HG03097 (cell line): ENCODE data around the gene ACTL7B.
"Not testable (repeated sequence)": the region's sequence is repeated elsewhere in the genome, so short reads cannot be mapped to it uniquely, and the experiment has no call there.

Source experiments
- ATAC-seq: cut with Tn5 transposase; IDR thresholded peaks from one replicate; pipeline ENCODE4 v1.9.1; 2021; ENCODE audit not compliant: unreplicated experiment, low FRiP score

Gene ACTL7B

DNA sequence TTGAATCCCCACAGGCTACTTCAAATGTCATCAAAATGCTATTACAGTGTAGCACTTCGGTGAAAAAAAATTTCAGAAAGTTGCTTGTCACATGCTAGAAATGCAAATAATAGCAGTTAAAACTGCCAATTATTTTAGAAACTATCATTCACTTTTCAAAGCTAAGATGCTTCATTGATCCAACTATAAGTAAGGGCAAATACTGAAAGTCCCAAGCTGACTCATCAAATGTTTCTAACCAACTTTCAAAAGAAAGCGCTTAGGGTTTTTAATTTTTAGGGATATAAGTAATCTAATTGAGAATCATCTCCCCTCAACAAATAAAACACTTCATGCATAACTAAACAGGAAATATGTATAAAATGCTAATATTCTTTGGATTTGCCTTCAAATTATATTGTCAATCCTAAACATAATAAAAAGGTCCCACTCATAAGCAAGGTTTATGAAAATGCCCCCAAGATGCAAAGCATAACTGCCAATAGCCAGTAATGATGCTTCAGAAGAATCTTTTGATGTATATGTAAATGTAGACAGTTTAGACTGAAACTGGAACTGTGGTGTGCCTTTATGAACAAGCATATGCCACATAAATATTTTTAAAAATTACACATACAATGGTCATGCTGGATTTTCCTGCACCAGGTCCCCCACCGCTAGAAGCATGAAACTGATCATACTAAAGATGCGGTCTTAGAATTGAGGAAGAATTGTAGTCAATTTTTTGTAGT, 18.4 kb upstream of the ACTL7B start:
- ATAC-seq = no peak

DNA sequence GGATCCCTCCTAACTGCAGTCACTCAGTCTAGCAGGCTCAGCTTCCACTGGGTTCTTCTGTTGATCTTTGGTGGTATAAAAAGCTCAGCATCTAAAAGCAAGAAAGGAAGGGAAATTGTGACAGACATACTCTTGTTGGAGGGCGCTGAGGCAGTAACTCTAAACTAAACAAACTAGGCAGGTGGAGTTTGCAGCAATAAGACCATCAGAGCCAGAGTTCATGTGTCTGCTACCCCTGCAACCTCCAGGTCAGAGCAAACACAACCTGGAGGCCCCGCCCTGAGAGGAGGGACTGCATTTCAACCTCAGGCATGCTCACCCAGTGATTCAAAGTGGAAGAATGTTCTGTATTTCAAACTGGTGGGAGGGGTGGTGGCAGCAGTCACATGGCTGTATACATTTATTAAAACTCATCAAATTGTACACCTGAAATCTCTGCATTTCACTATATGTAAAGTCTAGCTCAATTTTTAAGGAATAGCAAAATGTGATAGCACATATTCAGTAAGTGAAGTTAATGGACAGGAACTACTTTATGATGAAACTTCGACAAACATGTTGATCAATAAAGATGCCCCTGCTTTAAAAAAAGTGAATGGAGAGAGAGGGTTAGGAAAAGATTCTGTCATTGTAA, 13.4 kb upstream of the ACTL7B start:
- no peak for ATAC-seq

DNA sequence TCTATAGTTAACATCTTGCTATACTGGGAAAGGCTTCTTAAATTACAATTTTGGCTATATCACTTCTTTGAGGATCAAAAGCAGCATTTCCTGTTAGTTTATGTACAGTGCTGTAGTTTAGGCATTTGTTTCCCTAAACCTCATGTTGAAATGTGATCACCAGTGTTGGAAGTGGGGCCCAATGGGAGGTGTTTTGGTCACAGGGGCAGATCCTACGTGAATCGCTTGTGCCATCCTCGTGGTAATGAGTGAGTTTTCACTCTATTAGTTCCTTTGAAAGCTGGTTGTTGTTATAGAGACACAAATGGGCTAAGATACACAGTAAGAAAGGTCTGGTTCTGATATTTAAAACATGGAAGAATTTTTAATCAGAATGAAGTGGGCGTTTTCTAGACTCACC, 12.0 kb upstream of the ACTL7B start:
- no peak for ATAC-seq

DNA sequence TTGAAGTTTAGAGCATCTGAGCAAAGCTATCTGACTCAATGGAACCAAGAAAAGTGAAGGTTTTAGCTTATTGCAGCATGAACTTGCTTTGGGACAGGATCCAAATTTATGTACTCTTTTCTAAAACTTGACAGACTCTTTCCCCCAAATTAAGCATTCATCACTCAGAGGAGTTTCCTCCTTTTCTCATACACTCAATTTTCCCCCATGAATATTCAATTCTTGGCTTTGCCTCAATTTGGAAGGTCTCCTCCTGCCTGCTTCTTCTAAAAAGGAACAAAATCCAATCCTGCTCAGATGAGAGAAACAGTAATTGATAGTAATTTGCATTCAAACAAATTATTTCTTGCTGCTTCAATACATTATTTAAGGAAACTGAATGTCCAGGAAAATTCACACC, 11.3 kb upstream of the ACTL7B start:
- ATAC-seq = no peak

DNA sequence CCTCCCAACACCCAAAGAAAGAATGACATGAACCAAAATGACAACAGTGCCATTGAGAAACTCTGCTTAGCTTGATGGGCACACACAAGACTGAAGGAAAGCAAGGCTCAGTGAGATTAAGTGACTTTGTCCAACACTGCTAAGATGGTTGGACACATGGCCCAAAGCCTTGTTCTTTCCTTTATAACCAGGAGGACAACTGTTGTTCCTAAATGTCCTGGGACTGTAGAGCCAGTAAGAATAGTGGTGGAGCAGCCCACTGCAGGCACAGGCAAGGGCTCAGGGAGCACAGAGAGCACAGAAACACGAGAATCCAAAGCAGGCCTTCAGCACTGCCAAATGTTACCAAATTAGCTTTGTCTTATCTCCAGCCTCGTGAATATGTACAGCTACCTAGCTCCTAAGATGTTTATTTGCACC, 10.2 kb upstream of the ACTL7B start:
- ATAC-seq = no peak

DNA sequence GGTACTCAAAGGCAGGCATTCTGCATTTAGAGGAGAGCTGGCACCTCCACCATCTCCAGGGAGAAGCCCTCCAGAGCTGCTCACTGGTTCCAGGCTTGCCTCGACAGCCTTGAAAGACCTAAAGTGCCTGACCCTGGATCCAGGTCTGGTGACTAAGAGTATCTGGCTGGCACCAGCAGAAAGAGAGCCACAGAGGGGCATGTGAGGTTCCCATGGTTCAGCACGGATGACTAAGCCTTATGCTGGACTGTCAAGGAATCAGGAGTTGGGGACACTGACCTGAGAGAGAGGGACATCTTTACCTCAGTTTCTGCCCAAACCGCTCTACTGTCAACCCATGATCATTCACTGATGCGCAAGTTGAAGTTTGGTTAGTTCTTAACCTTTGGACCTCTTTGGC, 9.3 kb upstream of the ACTL7B start:
- ATAC-seq = no peak

DNA sequence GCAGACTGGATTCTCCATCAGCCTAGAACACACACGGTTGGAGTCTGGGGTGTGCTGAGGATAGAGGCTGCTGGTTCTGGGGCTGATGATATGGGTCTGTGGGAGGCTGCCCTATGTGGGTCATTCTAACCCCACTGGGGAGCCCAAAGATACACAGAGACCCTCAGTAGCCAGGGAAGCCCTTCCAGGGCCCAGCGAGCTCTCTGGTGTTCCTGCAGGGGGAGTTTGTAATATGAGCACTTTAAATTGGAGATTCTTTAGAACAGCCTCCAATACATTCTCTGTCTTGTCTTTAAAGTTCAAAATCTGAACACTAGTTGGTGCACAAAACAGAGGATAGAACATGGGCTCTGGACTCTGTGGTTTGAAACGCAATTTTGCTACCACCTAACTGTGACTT, 8.7 kb upstream of the ACTL7B start:
- ATAC-seq = no peak

DNA sequence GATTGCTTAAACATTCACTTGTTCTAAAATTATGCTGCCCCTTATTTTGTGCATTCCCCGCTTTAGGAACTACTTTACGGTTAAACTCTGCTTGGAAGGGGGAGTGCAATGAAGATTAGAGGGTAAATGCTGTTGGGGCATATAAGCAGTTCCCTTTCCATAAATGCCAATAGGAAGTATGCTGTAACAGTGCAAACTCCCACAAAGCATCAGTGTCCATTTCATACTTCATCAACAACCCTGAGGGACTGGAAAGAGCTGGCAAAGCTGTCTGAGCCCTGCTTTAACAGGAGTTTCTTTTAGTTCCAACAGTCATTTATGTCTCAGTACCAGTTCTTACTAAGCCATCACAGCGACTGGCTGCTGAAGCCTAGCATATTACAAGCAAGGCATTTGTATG, 8.1 kb upstream of the ACTL7B start:
- no peak for ATAC-seq

DNA sequence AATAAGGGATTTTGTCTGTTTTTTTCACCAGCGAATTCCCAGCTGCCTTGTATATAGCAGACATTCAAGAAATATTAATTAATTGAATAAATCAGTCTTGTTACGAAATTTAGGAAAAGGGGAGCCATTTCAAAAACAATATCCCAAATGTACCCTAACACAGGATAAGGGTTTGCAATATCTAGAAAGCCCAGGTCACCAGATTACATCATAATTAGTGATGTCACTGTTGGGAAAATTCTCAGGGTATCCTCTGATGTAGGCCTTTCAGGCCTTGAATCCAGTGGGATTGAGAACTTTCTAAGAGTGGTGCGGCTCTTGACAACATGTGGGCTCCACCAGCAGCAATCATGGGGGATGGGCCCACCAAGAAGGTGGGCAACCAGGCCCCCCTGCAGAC, 6.2 kb upstream of the ACTL7B start, which contains the start of gene ACTL7A:
TSS of gene ACTL7A (plus strand) at position 270 of the 400 bp plus-strand sequence. CDS start at position 327, 57 bp downstream.
- ATAC-seq = no peak

DNA sequence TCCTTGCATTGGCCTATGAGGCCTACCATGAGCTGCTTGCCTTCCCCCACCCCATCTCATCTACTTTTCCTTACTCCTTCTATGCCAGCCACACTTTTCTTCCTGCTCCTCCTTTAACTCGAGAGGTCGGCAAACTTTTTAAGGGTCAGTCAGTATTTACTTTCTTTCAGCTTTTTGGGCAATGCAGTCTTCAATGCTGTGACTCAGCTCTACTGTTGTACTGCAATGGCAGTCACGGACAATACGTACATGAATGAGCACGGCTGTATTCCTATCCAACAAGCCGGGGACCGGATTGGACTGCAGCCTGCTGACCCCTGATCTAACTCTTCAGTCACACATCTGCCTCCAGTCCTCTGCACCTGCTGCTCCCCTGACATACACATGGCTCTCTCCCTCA, 5.7 kb upstream of the ACTL7B start:
- no peak for ATAC-seq

DNA sequence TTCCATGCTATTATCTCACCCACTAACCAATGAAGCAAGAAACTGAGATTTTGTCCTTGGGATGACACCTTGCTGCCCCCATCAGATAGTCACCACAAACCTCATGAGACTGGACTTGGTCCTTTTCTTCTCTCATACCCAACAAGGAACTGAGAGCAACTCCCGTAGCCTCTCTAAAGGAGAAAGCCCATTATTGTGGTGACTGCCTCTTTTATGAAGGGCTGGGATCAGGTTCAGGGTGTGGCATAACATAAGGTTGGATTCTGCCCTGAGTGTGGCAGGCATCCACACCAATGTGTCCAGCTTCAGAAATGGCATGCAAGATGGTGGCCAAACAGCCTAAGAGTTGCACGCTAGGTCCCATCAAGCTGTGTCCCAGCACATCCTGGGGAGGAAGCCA, 5.0 kb upstream of the ACTL7B start:
- no peak for ATAC-seq

DNA sequence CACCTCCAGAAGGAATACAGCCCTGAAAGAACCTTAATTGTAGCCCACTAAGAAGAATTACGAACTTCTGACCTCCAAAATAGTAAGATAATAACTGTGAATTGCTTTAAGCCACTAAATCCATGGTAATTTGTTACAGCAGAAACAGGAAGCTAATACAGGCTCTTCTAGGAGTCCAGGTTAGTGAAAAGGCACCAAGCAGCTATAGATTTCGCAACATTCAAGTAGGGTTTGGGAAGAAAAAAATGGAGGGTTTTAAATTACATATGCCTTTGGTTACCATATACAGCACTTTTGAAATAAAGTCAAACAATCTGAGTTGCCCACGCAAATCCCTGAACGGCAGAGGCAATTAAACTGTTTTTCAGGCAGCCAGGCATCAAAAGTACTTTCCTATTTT, 4.6 kb upstream of the ACTL7B start:
- ATAC-seq = no peak

DNA sequence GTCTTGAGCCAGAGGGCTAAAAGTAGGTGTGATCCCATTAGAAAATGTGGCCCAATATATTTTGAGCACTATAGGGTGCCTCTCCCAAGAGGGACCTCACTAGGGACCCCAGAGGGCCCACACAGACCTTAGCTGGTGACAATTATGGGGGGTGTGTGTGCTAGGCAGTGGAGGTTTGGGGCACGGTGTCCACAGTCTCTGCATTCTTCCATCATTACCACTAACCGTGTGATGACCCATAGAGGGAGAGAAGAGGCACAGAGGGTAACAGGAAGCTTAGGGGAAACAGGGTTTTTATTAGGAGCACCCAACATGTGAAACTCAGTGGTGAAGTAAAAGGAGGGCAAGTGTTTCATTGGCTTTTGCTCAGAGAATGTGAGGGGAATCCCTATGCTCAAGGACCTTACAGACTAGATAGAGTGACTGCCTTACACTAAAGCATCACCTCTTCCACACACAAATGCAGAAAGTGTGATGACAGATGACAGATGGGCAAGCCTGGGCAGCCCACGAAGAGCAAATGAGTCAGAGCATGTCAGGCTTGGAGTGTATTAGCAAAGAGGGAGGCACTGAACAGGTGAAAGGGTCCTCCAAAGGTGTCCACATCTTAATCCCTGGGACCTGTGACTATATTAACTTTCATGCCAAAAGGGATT, 3.8 kb upstream of the ACTL7B start:
- no peak for ATAC-seq

DNA sequence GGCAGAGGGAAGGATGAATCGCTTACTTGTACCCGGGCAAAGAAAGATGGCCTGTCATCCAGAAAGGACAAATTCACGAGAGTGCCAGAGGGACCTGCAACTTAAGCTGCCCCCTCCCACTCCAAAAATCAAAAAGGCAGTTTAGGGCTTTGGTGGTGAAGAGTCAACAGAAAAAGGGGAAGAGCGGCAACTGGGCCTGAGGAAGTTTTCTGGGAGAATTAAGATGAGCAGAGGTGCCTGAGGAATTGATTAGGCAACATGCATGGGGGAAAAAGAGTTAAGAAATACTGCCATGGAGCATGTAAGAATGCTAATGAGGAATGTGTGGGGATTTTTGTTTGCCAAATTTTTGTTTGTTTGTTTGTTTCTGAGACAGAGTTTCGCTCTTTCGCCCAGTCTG, 1.8 kb upstream of the ACTL7B start:
- ATAC-seq = no peak

DNA sequence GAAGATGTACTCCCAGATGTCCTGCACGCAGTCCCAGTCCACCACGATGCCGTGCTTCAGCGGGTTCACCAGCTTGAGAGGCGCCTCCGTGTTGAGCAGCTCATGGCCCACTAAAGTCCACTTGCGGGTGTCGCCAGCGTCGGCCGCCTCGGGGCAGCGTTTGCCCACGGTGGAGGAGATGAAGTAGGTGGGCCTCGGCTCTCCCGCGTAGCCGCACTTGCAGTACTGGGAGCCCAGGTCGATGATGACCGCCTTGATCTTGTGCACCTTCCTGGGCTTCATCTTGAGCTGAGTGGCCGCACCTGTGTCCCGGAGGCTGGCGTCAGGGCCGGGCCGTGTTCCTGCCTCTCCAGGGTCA, 278 bp downstream of the ACTL7B start:
- no peak for ATAC-seq

DNA sequence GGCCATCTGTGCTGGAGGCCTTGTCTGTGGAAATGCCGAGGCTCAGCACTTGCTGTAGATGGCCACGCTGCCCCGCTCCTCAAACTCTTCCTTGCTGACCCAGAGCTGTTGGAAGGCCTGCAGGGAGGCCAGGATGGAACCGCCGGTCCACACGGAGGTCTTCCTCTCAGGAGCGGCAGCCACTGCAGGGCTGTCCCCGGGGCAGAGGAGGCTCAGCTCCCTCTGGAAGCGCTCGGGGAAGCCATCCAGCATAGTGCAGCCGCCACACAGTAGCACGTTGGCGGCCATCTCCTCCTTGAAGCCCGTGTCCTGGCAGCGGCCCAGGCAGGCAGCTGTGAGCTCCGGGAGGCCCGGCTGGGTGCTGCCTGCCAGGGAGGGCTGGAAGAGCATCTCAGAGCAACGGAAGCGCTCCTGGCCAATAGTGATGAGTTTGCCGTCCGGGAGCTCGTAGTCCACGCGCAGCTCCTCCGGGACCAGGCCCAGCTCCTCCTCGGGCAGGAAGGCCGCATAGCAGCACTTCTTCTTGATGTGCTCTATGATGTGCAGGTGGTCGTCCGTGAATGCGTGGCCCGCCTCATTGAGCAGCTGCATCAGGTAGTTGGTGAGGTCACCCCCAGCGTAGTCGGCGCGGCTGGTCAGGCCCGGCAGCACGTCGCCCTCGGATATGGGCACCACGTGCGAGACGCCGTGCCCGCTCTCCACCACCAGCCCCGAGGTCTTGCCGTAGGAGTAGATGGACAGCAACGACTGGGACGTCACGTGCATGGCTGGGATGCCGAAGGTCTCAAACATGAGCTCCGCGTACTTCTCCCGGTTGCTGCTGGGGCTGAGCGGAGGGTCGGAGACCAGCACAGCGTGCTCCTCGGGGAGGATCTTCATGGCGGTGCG, 901 bp downstream of the ACTL7B start:
- ATAC-seq = no peak

DNA sequence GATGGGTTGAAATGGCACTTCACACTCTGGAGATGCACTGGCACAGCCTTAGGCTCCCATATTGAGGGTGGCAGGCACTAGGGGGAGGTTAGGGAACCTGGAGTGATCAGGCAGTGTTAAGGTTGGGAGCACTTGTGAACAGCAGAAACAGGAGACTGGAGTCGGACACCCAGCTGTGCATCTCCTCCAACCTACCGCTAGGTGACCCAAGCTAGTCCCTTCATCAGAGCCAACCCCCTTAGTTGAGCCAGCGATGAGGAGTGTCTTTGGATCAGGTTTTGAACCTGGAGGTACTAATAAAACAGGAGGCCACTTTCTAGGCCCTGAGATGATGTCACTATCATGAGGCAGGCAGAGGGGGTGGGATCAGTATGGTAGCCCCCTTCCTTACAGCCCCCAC, 1.7 kb downstream of the ACTL7B start:
- ATAC-seq = no peak

DNA sequence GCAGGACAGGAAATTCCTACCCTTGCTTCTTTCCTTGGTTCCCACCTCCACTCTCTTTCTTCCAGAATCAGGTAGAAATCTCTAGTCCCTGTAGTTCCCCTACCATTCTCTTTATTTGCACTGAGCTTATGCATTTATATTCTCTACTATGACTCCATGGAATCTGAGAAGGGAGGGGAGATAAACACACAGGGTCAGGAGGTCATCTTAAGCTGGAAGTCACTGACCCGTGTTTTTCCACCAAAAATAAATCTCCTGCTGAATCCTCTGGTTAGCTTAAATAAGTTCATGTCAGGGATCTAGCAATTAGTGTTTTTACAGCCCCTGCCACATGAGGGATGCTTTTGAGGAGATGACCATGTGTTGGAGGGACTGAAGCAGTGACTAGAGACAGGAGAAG, 3.7 kb downstream of the ACTL7B start:
- ATAC-seq = no peak

DNA sequence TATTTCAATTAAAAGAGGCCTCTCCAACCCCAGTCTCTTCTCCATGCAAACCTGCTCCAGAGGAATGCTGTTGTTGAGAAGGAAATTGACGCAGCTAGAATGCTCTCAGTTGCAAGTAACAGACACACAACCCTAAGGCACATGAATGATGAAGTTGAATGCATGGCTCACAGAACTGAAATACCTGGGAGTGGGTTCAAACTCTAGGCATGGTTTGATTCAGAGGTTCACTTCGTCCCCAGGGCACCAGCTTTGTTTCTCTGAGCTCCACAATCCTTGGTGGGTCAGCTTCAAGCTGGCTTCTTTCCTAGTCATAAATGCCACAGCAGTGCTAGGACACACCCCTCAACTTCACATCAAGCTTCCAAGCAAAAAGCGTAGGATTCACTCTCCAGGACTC, 4.6 kb downstream of the ACTL7B start:
- no peak for ATAC-seq

DNA sequence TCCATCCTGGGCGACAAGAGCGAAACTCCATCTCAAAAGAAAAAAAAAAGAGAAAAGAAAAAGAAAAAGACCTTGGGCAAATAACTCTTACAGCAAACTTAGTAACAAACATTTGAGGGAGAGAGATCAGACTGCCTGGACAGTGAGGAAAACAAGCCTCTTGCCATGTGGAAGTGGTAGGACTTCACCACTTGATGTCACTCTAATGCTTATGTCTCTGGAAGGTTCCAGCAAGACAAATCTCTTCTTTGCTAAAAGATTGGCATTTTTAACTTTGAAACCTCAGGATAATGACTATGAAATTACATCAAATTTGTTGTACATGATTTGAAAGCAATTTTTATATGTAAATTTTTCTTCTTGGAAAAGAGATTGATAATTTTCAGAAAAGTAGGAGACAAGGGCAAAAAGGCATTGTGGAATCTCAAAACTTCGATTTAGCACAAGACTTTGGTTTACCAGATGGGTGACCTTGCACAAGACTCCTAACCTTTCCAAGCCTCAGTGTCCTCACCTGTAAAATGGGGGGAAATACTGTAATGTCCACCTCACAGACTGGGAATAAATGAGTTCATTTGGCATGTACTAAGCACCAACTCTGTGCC, 5.4 kb downstream of the ACTL7B start:
- ATAC-seq = no peak

DNA sequence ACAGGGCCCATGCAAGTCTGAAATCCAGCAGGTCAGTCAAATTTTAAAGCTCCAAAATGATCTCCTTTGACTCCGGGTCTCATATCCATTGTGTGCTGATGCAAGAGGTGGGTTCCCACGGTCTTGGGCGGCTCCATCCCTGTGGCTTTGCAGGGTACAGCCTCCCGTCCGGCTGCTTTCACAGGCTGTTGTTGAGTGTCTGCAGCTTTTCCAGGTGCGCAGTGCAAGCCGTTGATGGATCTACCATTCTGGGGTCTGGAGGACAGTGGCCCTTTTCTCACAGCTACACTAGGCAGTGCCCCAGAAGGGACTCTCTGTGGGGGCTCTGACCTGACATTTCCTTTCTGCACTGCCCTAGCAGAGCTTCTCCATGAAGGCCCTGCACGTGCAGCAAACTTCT, 7.5 kb downstream of the ACTL7B start:
- ATAC-seq = not testable (repeated sequence)
